Measurements from ENCODE around the gene PTPN7. TPM values are rescaled to one million over a fixed set of nuclear protein-coding genes. Genes with fewer than 3 reads are reported as not detected.
"Not testable (repeated sequence)": the region's sequence is repeated elsewhere in the genome, so short reads cannot be mapped to it uniquely, and the experiment has no call there.

The PTPN7 gene
- total RNA-seq, 1 donor from 2014 or later, result 1.3 TPM

- no peak overlapping the region for H3K4me3 Mint-ChIP-seq (ENCODE audit: unreplicated experiment)
- peak; percentile 92 for DNase-seq (ENCODE audit: low spot score)
- H3K4me1 Mint-ChIP-seq (ENCODE audit: unreplicated experiment), result no peaks in the 10 kb centered on the region
- H3K27ac Mint-ChIP-seq (ENCODE audit: unreplicated experiment), result no peak overlapping the region
- H3K36me3 Mint-ChIP-seq (ENCODE audit: low read depth, unreplicated experiment), result no peaks in the 10 kb centered on the region
- H3K27me3 Mint-ChIP-seq (ENCODE audit: unreplicated experiment), result peaks cover 22% of the 10 kb centered on the region
- H3K9me3 Mint-ChIP-seq (ENCODE audit: unreplicated experiment), result no peaks in the 10 kb centered on the region
- TF ChIP-seq, protein P1, sequence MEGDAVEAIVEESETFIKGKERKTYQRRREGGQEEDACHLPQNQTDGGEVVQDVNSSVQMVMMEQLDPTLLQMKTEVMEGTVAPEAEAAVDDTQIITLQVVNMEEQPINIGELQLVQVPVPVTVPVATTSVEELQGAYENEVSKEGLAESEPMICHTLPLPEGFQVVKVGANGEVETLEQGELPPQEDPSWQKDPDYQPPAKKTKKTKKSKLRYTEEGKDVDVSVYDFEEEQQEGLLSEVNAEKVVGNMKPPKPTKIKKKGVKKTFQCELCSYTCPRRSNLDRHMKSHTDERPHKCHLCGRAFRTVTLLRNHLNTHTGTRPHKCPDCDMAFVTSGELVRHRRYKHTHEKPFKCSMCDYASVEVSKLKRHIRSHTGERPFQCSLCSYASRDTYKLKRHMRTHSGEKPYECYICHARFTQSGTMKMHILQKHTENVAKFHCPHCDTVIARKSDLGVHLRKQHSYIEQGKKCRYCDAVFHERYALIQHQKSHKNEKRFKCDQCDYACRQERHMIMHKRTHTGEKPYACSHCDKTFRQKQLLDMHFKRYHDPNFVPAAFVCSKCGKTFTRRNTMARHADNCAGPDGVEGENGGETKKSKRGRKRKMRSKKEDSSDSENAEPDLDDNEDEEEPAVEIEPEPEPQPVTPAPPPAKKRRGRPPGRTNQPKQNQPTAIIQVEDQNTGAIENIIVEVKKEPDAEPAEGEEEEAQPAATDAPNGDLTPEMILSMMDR (IDR thresholded peaks at IDR 0.05; ENCODE audit: unreplicated experiment), result peak; percentile 78
These were observed 24.5 kb upstream of the PTPN7 start for GRCh38 chr1:202184750-202185460.

DNA sequence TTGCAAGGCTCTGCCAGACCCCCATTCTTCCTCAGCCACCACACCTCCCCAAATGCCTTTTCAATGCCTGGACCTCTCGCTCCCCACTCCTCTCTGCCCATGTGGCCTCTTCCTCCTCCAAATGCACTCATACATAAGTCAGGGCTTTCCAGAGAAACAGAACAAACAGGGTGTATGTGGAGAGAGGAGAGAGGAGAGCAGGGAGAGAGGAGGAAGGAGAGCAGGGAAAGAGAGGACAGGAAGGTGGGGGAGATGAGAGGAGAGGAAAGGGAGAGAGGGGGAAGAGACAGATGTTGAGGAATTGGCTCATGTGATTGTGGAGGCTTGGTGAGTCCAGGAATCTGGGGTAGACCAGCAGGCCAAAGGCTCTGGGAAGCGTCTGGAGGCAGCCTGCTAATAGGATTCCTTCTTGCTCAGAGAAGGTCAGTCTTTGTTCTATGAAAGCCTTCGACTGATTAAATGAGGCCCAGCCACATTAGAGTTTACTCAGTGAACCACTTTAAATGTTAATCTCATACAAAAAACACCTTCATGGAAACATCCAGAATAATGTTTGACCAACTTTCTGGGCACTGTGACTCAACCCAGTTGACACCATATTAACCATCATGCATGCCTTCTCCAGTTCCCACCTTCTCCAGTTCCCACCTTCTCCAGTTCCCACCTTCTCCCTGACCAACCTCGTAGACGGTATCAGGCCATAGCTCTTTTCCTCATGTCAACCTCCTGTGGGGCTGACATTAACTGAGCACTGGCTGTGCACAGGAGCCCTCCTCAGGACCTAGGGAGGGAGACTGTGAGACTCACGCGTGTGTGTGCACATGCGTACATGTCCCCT, 21.9 kb upstream of the PTPN7 start:
- H3K36me3 Mint-ChIP-seq (ENCODE audit: low read depth, unreplicated experiment), result no peaks in the 10 kb centered on the region
- H3K4me3 Mint-ChIP-seq (ENCODE audit: unreplicated experiment), result no peak overlapping the region
- no peak overlapping the region for H3K27ac Mint-ChIP-seq (ENCODE audit: unreplicated experiment)
- H3K9me3 Mint-ChIP-seq (ENCODE audit: unreplicated experiment), result no peaks in the 10 kb centered on the region
- H3K27me3 Mint-ChIP-seq (ENCODE audit: unreplicated experiment), result peaks cover 17% of the 10 kb centered on the region
- no peak for DNase-seq (ENCODE audit: low spot score)
- no peaks in the 10 kb centered on the region for H3K4me1 Mint-ChIP-seq (ENCODE audit: unreplicated experiment)
- TF ChIP-seq, protein P1 (IDR thresholded peaks at IDR 0.05; ENCODE audit: unreplicated experiment), result no peak

DNA sequence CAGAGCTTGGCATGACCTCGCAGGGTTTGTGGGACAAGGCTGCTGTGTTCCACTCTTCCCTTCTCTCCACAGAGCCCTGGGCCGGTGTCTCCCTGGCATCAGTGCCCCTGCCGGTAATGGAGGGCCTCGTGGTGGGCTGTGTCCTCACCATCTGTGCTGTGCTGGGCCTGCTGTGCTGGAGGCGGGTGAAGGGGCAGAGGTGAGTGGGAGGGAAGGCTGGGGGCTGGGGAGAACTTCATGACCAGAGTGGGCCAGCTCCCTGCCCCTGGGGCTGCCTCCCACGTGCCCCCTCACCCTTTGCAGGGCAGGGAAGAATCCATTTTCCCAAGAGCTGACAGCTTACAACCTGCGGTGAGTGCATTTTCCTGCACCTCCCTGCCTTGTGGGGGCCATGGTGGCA, 21.2 kb upstream of the PTPN7 start:
- Mint-ChIP-seq H3K27me3 (ENCODE audit: unreplicated experiment) (peaks cover 17% of the 10 kb centered on the region), H3K9me3 (ENCODE audit: unreplicated experiment) (no peaks in the 10 kb centered on the region), H3K4me1 (ENCODE audit: unreplicated experiment) (no peaks in the 10 kb centered on the region), H3K36me3 (ENCODE audit: low read depth, unreplicated experiment) (no peaks in the 10 kb centered on the region), H3K27ac (ENCODE audit: unreplicated experiment) (no peak overlapping the region), H3K4me3 (ENCODE audit: unreplicated experiment) (no peak overlapping the region)
- TF ChIP-seq, protein P1 (IDR thresholded peaks at IDR 0.05; ENCODE audit: unreplicated experiment), result no peak
- no peak for DNase-seq (ENCODE audit: low spot score)

DNA sequence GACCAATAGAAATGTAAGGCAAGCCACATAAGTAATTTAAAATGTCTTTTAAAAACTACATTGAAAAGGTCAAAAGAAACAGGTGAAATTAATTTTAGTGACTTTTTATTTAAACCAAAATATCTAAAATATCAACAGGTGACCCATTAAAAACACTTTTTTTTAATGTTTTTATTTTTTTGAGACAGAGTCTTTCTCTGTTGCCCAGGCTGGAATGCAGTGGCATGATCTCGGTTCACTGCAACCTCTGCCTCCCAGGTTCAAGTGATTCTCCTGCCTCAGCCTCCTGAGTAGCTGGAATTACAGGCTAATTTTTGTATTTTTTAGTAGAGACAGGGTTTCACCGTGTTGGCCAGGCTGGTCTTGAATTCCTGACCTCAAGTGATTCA, 20.3 kb upstream of the PTPN7 start:
- H3K4me3 Mint-ChIP-seq (ENCODE audit: unreplicated experiment); H3K27ac Mint-ChIP-seq (ENCODE audit: unreplicated experiment); H3K9me3 Mint-ChIP-seq (ENCODE audit: unreplicated experiment); H3K36me3 Mint-ChIP-seq (ENCODE audit: low read depth, unreplicated experiment); DNase-seq (ENCODE audit: low spot score); H3K4me1 Mint-ChIP-seq (ENCODE audit: unreplicated experiment): not testable (repeated sequence)
- peaks cover 15% of the 10 kb centered on the region for H3K27me3 Mint-ChIP-seq (ENCODE audit: unreplicated experiment)

- H3K27ac Mint-ChIP-seq (ENCODE audit: unreplicated experiment), result no peak overlapping the region
- H3K27me3 Mint-ChIP-seq (ENCODE audit: unreplicated experiment), result peaks cover 11% of the 10 kb centered on the region
- H3K4me3 Mint-ChIP-seq (ENCODE audit: unreplicated experiment), result no peak overlapping the region
- no peak for DNase-seq (ENCODE audit: low spot score)
- H3K9me3 Mint-ChIP-seq (ENCODE audit: unreplicated experiment), result no peaks in the 10 kb centered on the region
- no peaks in the 10 kb centered on the region for H3K36me3 Mint-ChIP-seq (ENCODE audit: low read depth, unreplicated experiment)
- TF ChIP-seq, protein P1 (IDR thresholded peaks at IDR 0.05; ENCODE audit: unreplicated experiment), result no peak
- no peaks in the 10 kb centered on the region for H3K4me1 Mint-ChIP-seq (ENCODE audit: unreplicated experiment)
These were observed 19.7 kb upstream of the PTPN7 start for GRCh38 chr1:202179828-202180750.
